Testis (tissue), 3 donors: ENCODE results near the gene PLA2R1. TPM values are rescaled to one million over a fixed set of nuclear protein-coding genes. Genes with fewer than 3 reads are reported as not detected.

ENCODE experiments used
- DNase-seq: peaks from one replicate; pipeline ENCODE4 v3.0.0-alpha.2; 2019
- H3K27ac ChIP-seq, 2 donors: fragments of 200-600 bp; sonication (generic); one replicate each; pipeline ENCODE4 v1.5.1; 2019
- H3K27me3 ChIP-seq: fragments of 200-600 bp; sonication (generic); one replicate; pipeline ENCODE4 v1.5.1; 2019
- H3K36me3 ChIP-seq: fragments of 200-600 bp; sonication (generic); one replicate; pipeline ENCODE4 v1.5.1; 2017; ENCODE audit warnings: low read depth; ENCODE audit errors: missing control alignments
- H3K4me1 ChIP-seq: fragments of 200-600 bp; sonication (generic); one replicate; pipeline ENCODE4 v1.5.1; 2019
- H3K4me3 ChIP-seq, 2 donors: fragments of 200-600 bp; sonication (generic); one replicate each; pipeline ENCODE4 v1.5.1; 2017 to 2019
- H3K9me3 ChIP-seq: fragments of 200-600 bp; sonication (generic); one replicate; pipeline ENCODE4 v1.5.1; 2017
- CTCF ChIP-seq, 3 experiments: fragments of 450-650 bp in 2 of 3; fragments of 200-600 bp in 1 of 3; sonication (generic) in 1 of 3; IDR thresholded peaks; one replicate each; pipeline ENCODE4 v1.5.1; 2016 to 2019; ENCODE audit warnings: antibody characterized with exemption in 3 of 3, mild to moderate bottlenecking in 2 of 3, moderate library complexity in 1 of 3
- POLR2A ChIP-seq: fragments of 450-650 bp; IDR thresholded peaks from one replicate; pipeline ENCODE4 v1.6.1; 2017; ENCODE audit warnings: antibody characterized with exemption, mild to moderate bottlenecking, moderate library complexity
- WGBS, 2 donors: methylation state at CpG; one replicate each; pipeline ENCODE4 v1.1.5; 2018; 5-methylcytosine and 5-hydroxymethylcytosine counted together
- intact Hi-C: fragments of 100-400 bp; cut with DNase I; formaldehyde crosslinking; loops from one replicate; pipeline ENCODE4 v1.15.1; 2023; ENCODE audit warnings: low total_unique reads
- polyA plus RNA-seq: library from polyadenylated mRNA; stranded (reverse); fragments of 350-450 nt; fragmentation: Illumina TruSeq; extraction: RNeasy Lipid Tissue Mini Kit (QIAGEN cat#74804); gene quantifications from one replicate; pipeline ENCODE4 v1.2.3, GENCODE V29; 2014; ENCODE audit warnings: low read depth, low replicate concordance; ENCODE audit not compliant: insufficient read depth
- total RNA-seq, 2 donors: library from RNA; depleted of rRNA; stranded (reverse); fragments of >200 nt; gene quantifications; one replicate each; pipeline ENCODE4 v1.2.3, GENCODE V29; 2016

PLA2R1 gene
- total and polyA plus RNA-seq, 3 donors from 2014 or later, result 3.4 to 5.3 (median 5.0) TPM

GRCh38 chr2:160076914-160077313 lies 14.5 kb upstream of the PLA2R1 start:
- Histone ChIP-seq H3K36me3 (no peaks in the 10 kb centered on the region), H3K4me1 (no peaks in the 10 kb centered on the region), H3K27me3 (no peaks in the 10 kb centered on the region), H3K4me3 (no peak overlapping the region), H3K9me3 (no peaks in the 10 kb centered on the region), H3K27ac (no peak overlapping the region)
- intact Hi-C loops, result no loop called here
- no peak for TF ChIP-seq POLR2A
- TF ChIP-seq CTCF (IDR thresholded peaks at IDR 0.05), result no peak
- WGBS, 2 donors, result 71 to 74% methylated on average over 4 of the region's 4 CpGs
- no peak for DNase-seq

- no peaks in the 10 kb centered on the region for H3K36me3 ChIP-seq
- no peaks in the 10 kb centered on the region for H3K4me1 ChIP-seq
- no peaks in the 10 kb centered on the region for H3K27me3 ChIP-seq
- no peak for TF ChIP-seq CTCF (IDR thresholded peaks at IDR 0.05)
- no peak for TF ChIP-seq POLR2A
- H3K9me3 ChIP-seq, result no peaks in the 10 kb centered on the region
- no peak for DNase-seq
- no peak overlapping the region for H3K27ac ChIP-seq
- 77 to 78% methylated on average over 2 of the region's 2 CpGs for WGBS, 2 donors
- H3K4me3 ChIP-seq, result no peak overlapping the region
- intact Hi-C loops, result no loop called here
These were observed 13.8 kb upstream of the PLA2R1 start for GRCh38 chr2:160076241-160076640.

- TF ChIP-seq CTCF (IDR thresholded peaks at IDR 0.05), result no peak
- TF ChIP-seq POLR2A, result no peak
- Histone ChIP-seq H3K9me3 (no peaks in the 10 kb centered on the region), H3K36me3 (no peaks in the 10 kb centered on the region), H3K4me1 (no peaks in the 10 kb centered on the region), H3K4me3 (no peak overlapping the region), H3K27me3 (no peaks in the 10 kb centered on the region), H3K27ac (no peak overlapping the region)
- no peak for DNase-seq
- intact Hi-C loops, result no loop called here
- 79 to 90% methylated on average over 5 of the region's 5 CpGs for WGBS, 2 donors
These were observed 12.8 kb upstream of the PLA2R1 start for GRCh38 chr2:160075171-160075570.

GRCh38 chr2:160073284-160073888 lies 11.0 kb upstream of the PLA2R1 start:
- Histone ChIP-seq H3K9me3 (no peaks in the 10 kb centered on the region), H3K4me1 (no peaks in the 10 kb centered on the region), H3K27ac (no peak overlapping the region), H3K4me3 (no peak overlapping the region), H3K27me3 (no peaks in the 10 kb centered on the region), H3K36me3 (no peaks in the 10 kb centered on the region)
- intact Hi-C loops, result no loop called here
- TF ChIP-seq CTCF (IDR thresholded peaks at IDR 0.05) (no peak), POLR2A (no peak)
- DNase-seq, result no peak
- WGBS, 2 donors, result 44 to 82% methylated on average over 2 of the region's 2 CpGs

GRCh38 chr2:160068906-160069305 lies 6.5 kb upstream of the PLA2R1 start:
- Histone ChIP-seq H3K36me3 (no peaks in the 10 kb centered on the region), H3K27me3 (no peaks in the 10 kb centered on the region), H3K27ac (no peak overlapping the region), H3K9me3 (no peaks in the 10 kb centered on the region), H3K4me1 (no peaks in the 10 kb centered on the region), H3K4me3 (no peak overlapping the region)
- WGBS, 2 donors, result 87 to 92% methylated on average over 2 of the region's 2 CpGs
- no peak for DNase-seq
- no peak for TF ChIP-seq POLR2A
- no peak for TF ChIP-seq CTCF (IDR thresholded peaks at IDR 0.05)
- intact Hi-C loops, result no loop called here
